ENCODE data around the gene E4F1. TPM values are rescaled to one million over a fixed set of nuclear protein-coding genes. Genes with fewer than 3 reads are reported as not detected.

E4F1 gene
- total RNA-seq, 4 donors from 2014 or later, result 18.3 to 39.6 (median 25.7) TPM

DNA sequence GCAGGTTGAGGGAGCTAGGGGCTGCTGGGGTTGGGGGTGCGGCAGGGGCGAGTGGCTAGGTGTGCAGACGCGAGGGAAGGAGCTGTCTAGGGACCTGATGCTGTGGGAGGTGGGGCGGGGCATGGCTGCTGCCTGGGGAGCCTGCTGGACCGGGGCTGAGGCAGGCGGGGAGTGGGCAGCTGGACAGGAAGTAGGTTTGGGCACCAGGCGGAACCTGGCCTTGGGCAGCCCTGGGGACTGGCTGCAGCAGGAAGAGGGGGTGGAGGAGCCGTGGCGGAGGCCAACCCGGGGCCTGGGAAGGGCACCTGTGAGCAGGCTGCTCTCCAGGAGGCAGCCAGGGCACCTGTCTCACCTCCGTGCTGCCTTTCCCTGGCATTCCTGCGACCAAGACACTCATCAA, 7.0 kb downstream of the E4F1 start:
- DNase-seq (ENCODE audit: low spot score), result no peak
- TF ChIP-seq, protein P1, sequence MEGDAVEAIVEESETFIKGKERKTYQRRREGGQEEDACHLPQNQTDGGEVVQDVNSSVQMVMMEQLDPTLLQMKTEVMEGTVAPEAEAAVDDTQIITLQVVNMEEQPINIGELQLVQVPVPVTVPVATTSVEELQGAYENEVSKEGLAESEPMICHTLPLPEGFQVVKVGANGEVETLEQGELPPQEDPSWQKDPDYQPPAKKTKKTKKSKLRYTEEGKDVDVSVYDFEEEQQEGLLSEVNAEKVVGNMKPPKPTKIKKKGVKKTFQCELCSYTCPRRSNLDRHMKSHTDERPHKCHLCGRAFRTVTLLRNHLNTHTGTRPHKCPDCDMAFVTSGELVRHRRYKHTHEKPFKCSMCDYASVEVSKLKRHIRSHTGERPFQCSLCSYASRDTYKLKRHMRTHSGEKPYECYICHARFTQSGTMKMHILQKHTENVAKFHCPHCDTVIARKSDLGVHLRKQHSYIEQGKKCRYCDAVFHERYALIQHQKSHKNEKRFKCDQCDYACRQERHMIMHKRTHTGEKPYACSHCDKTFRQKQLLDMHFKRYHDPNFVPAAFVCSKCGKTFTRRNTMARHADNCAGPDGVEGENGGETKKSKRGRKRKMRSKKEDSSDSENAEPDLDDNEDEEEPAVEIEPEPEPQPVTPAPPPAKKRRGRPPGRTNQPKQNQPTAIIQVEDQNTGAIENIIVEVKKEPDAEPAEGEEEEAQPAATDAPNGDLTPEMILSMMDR (IDR thresholded peaks at IDR 0.05), result no peak
- ATAC-seq (ENCODE audit: low FRiP score), result no peak

DNA sequence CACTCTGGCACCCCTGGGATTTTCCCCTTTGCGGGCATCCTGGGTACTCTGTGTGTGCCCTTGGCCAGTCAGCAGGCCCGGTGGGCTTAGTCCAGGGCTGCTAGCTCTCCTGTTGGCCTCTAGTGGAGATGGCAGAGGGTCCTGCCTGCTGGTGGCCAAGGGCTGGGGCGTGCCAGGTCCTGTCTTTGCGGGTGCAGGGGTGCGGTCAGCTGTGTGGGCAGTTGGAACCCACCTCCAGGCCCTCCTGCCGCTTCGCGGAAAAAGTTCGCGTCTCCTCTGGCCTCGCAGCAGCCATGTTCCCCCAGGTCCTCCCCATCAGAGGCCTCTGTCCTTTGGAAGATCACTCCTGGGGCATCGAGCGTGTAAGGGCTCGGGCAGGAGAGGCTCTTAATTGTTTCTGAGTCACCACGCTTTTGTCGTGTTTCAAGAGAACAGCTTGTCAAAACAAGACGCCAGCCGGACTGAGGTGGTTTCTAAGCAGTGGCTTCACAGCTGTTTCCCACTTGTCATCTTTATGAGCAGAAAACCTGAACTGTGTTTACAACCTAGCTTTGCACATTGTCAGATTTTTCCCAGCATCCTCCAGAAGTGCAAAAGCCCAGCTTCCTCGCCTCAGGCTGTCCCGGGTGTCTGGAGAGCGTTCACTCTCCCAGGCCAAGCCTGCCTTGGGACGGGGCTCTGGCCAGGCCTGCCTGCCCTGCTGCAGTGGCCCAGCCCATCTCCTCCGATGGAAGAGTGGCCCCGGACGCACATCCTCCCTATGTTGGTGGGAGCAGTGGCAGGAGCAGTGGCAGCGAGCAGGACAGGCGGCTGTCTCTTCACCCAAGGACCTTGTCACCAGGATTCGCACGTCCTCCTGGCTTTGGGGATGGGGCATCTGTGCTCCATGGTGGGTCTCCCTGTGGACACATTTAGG, 7.9 kb downstream of the E4F1 start:
- TF ChIP-seq, protein P1 (IDR thresholded peaks at IDR 0.05), result no peak
- DNase-seq (ENCODE audit: low spot score) (no peak), ATAC-seq (ENCODE audit: low FRiP score) (no peak)

DNA sequence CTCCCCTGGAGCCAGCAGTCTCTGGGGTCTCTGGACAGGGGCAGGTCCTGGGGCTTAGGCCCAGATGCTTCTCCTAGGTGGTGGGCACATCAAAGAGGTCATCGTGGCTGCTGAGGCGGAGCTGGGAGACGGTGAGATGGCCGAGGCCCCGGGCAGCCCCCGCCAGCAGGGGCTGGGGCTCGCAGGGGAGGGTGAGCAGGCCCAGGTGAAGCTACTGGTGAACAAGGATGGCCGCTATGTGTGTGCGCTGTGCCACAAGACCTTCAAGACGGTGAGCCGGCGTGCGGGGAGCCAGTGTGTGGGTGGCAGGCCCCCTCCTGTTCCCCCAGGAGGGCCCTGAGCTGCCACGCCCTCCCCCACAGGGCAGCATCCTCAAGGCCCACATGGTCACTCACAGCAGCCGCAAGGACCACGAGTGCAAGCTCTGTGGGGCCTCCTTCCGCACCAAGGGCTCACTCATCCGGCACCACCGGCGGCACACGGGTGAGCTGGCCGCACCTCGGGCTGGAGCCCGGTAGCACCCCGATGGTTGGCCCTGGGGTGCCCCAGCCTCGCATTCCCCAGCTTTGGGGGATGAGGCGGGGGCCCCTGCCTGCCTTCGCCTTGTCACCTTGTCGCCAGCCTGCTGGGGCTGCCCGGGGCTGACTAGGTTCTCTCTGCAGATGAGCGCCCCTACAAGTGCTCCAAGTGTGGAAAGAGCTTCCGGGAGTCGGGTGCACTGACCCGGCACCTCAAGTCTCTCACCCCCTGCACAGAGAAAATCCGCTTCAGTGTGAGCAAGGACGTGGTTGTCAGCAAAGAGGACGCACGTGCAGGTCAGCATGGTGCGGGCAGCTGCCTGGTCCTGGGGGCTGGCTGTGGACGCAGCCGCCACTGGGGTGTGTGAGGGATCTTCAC, 9.0 kb downstream of the E4F1 start:
- TF ChIP-seq, protein P1 (IDR thresholded peaks at IDR 0.05), result no peak
- no peak for ATAC-seq (ENCODE audit: low FRiP score)
- DNase-seq (ENCODE audit: low spot score), result no peak

DNA sequence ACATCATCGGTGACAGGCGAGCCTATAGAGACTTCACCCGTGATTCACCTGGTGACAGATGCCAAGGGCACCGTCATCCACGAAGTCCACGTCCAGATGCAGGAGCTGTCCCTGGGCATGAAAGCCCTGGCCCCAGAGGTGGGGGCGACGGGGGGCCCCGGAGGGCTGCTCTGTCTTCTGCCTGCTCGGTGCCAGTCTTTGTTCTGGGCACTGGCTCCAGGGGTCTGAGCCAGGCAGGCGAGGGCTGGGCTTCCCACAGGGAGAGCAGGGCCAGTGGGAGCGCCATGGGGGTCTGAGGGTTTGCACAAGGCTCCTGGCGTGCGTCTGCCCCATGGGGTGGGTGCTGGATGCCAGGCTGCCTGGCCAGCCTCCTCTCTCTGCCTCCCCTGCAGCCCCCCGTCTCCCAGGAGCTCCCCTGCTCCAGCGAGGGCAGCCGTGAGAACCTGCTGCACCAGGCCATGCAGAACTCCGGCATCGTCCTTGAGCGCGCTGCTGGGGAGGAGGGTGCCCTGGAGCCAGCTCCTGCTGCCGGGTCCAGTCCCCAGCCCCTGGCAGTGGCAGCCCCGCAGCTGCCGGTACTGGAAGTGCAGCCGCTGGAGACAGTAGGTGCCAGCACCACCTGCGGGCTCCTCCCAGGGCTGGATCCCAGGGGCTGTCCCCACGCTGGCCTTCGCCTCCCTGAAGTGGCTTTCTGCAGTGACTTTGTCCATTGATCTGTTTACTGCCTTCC, 9.8 kb downstream of the E4F1 start:
- ATAC-seq (ENCODE audit: low FRiP score) (no peak), DNase-seq (ENCODE audit: low spot score) (no peak)
- TF ChIP-seq, protein P1 (IDR thresholded peaks at IDR 0.05), result no peak

DNA sequence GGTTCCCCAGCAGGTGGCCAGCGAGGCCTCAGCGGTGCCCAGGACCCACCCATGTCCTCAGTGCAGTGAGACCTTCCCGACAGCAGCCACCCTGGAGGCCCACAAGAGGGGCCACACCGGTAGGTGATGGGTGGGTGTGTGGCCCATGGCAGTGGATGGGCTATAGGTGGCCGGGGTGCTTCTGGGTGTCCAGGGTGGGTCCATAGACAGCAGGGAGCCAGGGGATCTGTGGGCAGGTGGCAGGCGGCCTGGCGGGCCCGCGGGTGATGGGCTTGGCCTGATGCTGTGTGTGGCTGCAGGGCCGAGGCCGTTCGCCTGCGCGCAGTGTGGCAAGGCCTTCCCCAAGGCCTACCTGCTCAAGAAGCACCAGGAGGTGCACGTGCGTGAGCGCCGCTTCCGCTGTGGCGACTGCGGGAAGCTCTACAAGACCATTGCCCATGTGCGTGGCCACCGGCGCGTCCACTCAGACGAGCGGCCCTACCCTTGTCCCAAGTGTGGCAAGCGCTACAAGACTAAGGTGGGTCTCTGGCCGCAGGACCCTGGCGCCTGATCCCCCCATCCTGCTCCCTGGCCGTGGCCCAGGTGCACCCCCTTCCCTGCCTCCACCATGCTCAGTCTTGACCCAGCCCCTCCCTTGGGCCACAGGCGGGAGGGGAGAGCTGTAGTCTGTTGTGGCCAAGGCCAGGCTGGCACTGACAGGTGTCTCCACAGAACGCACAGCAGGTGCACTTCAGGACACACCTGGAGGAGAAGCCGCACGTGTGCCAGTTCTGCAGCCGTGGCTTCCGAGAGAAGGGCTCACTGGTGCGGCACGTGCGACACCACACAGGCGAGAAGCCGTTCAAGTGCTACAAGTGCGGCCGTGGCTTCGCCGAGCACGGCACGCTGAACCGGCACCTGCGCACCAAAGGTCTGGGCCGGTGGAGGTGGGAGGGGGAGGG, 10.8 kb downstream of the E4F1 start:
- TF ChIP-seq, protein P1 (IDR thresholded peaks at IDR 0.05), result no peak
- ATAC-seq (ENCODE audit: low FRiP score) (no peak), DNase-seq (ENCODE audit: low spot score) (no peak)

DNA sequence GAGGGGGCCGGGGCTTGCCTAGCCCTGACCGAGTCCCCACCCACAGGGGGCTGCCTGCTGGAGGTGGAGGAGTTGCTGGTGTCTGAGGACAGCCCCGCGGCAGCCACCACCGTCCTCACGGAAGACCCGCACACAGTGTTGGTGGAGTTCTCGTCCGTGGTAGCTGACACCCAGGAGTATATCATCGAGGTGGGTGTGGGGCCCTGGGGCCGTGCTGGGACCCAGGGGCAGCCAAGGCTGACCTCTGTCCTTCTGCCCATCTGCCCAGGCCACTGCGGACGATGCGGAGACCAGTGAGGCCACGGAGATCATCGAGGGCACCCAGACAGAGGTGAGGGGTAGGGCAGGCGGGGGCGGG, 11.4 kb downstream of the E4F1 start:
- TF ChIP-seq, protein P1 (IDR thresholded peaks at IDR 0.05), result no peak
- ATAC-seq (ENCODE audit: low FRiP score) (no peak), DNase-seq (ENCODE audit: low spot score) (no peak)
